Measurements from ENCODE around the gene TNK2.
"Not testable (repeated sequence)": the region's sequence is repeated elsewhere in the genome, so short reads cannot be mapped to it uniquely, and the experiment has no call there.

GRCh38 chr3:195940806-195941205 is 32.5 kb upstream of the TNK2 start:
- TF ChIP-seq FOXA1, TARDBP, SUZ12, ELF4 (IDR thresholded peaks at IDR 0.05): not testable (repeated sequence)
